ENCODE measurements around the gene CDPF1.

Gene CDPF1

GRCh38 chr22:46244771-46245170 lies 5.3 kb downstream of the CDPF1 start:
- Histone ChIP-seq H3K4me2 (ENCODE audit: low read length) (no peak overlapping the region), H3K79me2 (ENCODE audit: control insufficient read depth, insufficient read depth, low read length) (no peaks in the 10 kb centered on the region), H4K8ac (ENCODE audit: low read depth, low read length) (no peak overlapping the region), H3K27me3 (ENCODE audit: insufficient read depth, low read length, poor library complexity) (no peaks in the 10 kb centered on the region), H4K5ac (ENCODE audit: low read length) (no peak overlapping the region), H3K79me1 (ENCODE audit: low read length) (no peaks in the 10 kb centered on the region), H2BK5ac (ENCODE audit: low read length) (no peak overlapping the region), H3K4ac (ENCODE audit: low read depth, low read length) (no peak overlapping the region), H3K27ac (ENCODE audit: low read depth, low read length) (no peak overlapping the region), H2AK5ac (ENCODE audit: low read length) (no peak overlapping the region), H3K36me3 (ENCODE audit: control insufficient read depth, insufficient read depth, low read length) (no peaks in the 10 kb centered on the region), H3K23ac (ENCODE audit: low read length) (no peak overlapping the region), H3K56ac (ENCODE audit: low read length) (no peak overlapping the region), H3K9ac (ENCODE audit: low read length) (no peak overlapping the region), H3K18ac (ENCODE audit: low read length) (no peak overlapping the region), H2BK120ac (ENCODE audit: low read depth, low read length) (no peak overlapping the region), H2BK15ac (replicated peaks; ENCODE audit: low read depth) (no peak overlapping the region), H3K4me3 (ENCODE audit: low read length) (no peak overlapping the region), H3K4me1 (ENCODE audit: control insufficient read depth, low read depth, low read length) (no peaks in the 10 kb centered on the region)
- no peak for DNase-seq
- no CpG with 5 or more reads among the region's 9 CpGs for WGBS (ENCODE audit: extremely low coverage, insufficient coverage, low lambda C conversion rate)

GRCh38 chr22:46242076-46242475 lies 8.0 kb downstream of the CDPF1 start:
- Histone ChIP-seq H4K5ac (ENCODE audit: low read length) (no peak overlapping the region), H3K79me2 (ENCODE audit: control insufficient read depth, insufficient read depth, low read length) (no peaks in the 10 kb centered on the region), H3K27me3 (ENCODE audit: insufficient read depth, low read length, poor library complexity) (no peaks in the 10 kb centered on the region), H3K56ac (ENCODE audit: low read length) (no peak overlapping the region), H3K18ac (ENCODE audit: low read length) (no peak overlapping the region), H3K9ac (ENCODE audit: low read length) (no peak overlapping the region), H3K36me3 (ENCODE audit: control insufficient read depth, insufficient read depth, low read length) (no peaks in the 10 kb centered on the region), H2AK5ac (ENCODE audit: low read length) (no peak overlapping the region), H3K4me2 (ENCODE audit: low read length) (no peak overlapping the region), H3K27ac (ENCODE audit: low read depth, low read length) (no peak overlapping the region), H2BK5ac (ENCODE audit: low read length) (no peak overlapping the region), H3K23ac (ENCODE audit: low read length) (no peak overlapping the region), H3K4me1 (ENCODE audit: control insufficient read depth, low read depth, low read length) (no peaks in the 10 kb centered on the region), H3K4me3 (ENCODE audit: low read length) (no peak overlapping the region), H3K79me1 (ENCODE audit: low read length) (no peaks in the 10 kb centered on the region), H3K4ac (ENCODE audit: low read depth, low read length) (no peak overlapping the region), H4K8ac (ENCODE audit: low read depth, low read length) (no peak overlapping the region), H2BK120ac (ENCODE audit: low read depth, low read length) (no peak overlapping the region), H2BK15ac (replicated peaks; ENCODE audit: low read depth) (no peak overlapping the region)
- no CpG with 5 or more reads among the region's 10 CpGs for WGBS (ENCODE audit: extremely low coverage, insufficient coverage, low lambda C conversion rate)
- DNase-seq, result no peak

- Histone ChIP-seq H3K18ac (ENCODE audit: low read length) (no peak overlapping the region), H3K4ac (ENCODE audit: low read depth, low read length) (no peak overlapping the region), H3K9ac (ENCODE audit: low read length) (no peak overlapping the region), H3K27me3 (ENCODE audit: insufficient read depth, low read length, poor library complexity) (no peaks in the 10 kb centered on the region), H2AK5ac (ENCODE audit: low read length) (no peak overlapping the region), H4K8ac (ENCODE audit: low read depth, low read length) (no peak overlapping the region), H3K4me3 (ENCODE audit: low read length) (no peak overlapping the region), H3K79me1 (ENCODE audit: low read length) (no peaks in the 10 kb centered on the region), H3K79me2 (ENCODE audit: control insufficient read depth, insufficient read depth, low read length) (no peaks in the 10 kb centered on the region), H3K27ac (ENCODE audit: low read depth, low read length) (no peak overlapping the region), H3K23ac (ENCODE audit: low read length) (no peak overlapping the region), H3K56ac (ENCODE audit: low read length) (no peak overlapping the region), H4K5ac (ENCODE audit: low read length) (no peak overlapping the region), H3K36me3 (ENCODE audit: control insufficient read depth, insufficient read depth, low read length) (no peaks in the 10 kb centered on the region), H2BK15ac (replicated peaks; ENCODE audit: low read depth) (no peak overlapping the region), H3K4me2 (ENCODE audit: low read length) (no peak overlapping the region), H2BK120ac (ENCODE audit: low read depth, low read length) (no peak overlapping the region), H2BK5ac (ENCODE audit: low read length) (no peak overlapping the region), H3K4me1 (ENCODE audit: control insufficient read depth, low read depth, low read length) (no peaks in the 10 kb centered on the region)
- WGBS (ENCODE audit: extremely low coverage, insufficient coverage, low lambda C conversion rate), result no CpG with 5 or more reads among the region's 5 CpGs
- DNase-seq, result no peak
Observed at GRCh38 chr22:46241396-46242007, 8.6 kb downstream of the CDPF1 start.

- no peak overlapping the region for H2BK120ac ChIP-seq (ENCODE audit: low read depth, low read length)
- H3K4ac ChIP-seq (ENCODE audit: low read depth, low read length), result no peak overlapping the region
- H3K4me1 ChIP-seq (ENCODE audit: control insufficient read depth, low read depth, low read length), result no peaks in the 10 kb centered on the region
- no peaks in the 10 kb centered on the region for H3K79me2 ChIP-seq (ENCODE audit: control insufficient read depth, insufficient read depth, low read length)
- H3K27ac ChIP-seq (ENCODE audit: low read depth, low read length), result no peak overlapping the region
- H3K79me1 ChIP-seq (ENCODE audit: low read length), result no peaks in the 10 kb centered on the region
- H3K4me3 ChIP-seq (ENCODE audit: low read length), result no peak overlapping the region
- whole genome bisulfite sequencing (ENCODE audit: extremely low coverage, insufficient coverage, low lambda C conversion rate), result no CpG with 5 or more reads among the region's 7 CpGs
- H3K23ac ChIP-seq (ENCODE audit: low read length), result no peak overlapping the region
- no peak overlapping the region for H3K18ac ChIP-seq (ENCODE audit: low read length)
- no peak overlapping the region for H4K5ac ChIP-seq (ENCODE audit: low read length)
- no peak overlapping the region for H2BK15ac ChIP-seq (replicated peaks; ENCODE audit: low read depth)
- no peaks in the 10 kb centered on the region for H3K36me3 ChIP-seq (ENCODE audit: control insufficient read depth, insufficient read depth, low read length)
- H3K4me2 ChIP-seq (ENCODE audit: low read length), result no peak overlapping the region
- DNase-seq, result no peak
- H3K56ac ChIP-seq (ENCODE audit: low read length), result no peak overlapping the region
- H2AK5ac ChIP-seq (ENCODE audit: low read length), result no peak overlapping the region
- no peak overlapping the region for H2BK5ac ChIP-seq (ENCODE audit: low read length)
- no peak overlapping the region for H3K9ac ChIP-seq (ENCODE audit: low read length)
- H4K8ac ChIP-seq (ENCODE audit: low read depth, low read length), result no peak overlapping the region
- no peaks in the 10 kb centered on the region for H3K27me3 ChIP-seq (ENCODE audit: insufficient read depth, low read length, poor library complexity)
Observed at GRCh38 chr22:46240907-46241306, 9.2 kb downstream of the CDPF1 start.

GRCh38 chr22:46240506-46240905 lies 9.6 kb downstream of the CDPF1 start:
- H3K4me3 ChIP-seq (ENCODE audit: low read length), result no peak overlapping the region
- no peak overlapping the region for H4K8ac ChIP-seq (ENCODE audit: low read depth, low read length)
- no peak overlapping the region for H2BK5ac ChIP-seq (ENCODE audit: low read length)
- no peaks in the 10 kb centered on the region for H3K36me3 ChIP-seq (ENCODE audit: control insufficient read depth, insufficient read depth, low read length)
- no peak overlapping the region for H3K4ac ChIP-seq (ENCODE audit: low read depth, low read length)
- DNase-seq, result no peak
- no peaks in the 10 kb centered on the region for H3K4me1 ChIP-seq (ENCODE audit: control insufficient read depth, low read depth, low read length)
- no peak overlapping the region for H3K9ac ChIP-seq (ENCODE audit: low read length)
- no peak overlapping the region for H3K23ac ChIP-seq (ENCODE audit: low read length)
- WGBS (ENCODE audit: extremely low coverage, insufficient coverage, low lambda C conversion rate), result no CpG with 5 or more reads among the region's 6 CpGs
- no peak overlapping the region for H2BK120ac ChIP-seq (ENCODE audit: low read depth, low read length)
- no peak overlapping the region for H3K56ac ChIP-seq (ENCODE audit: low read length)
- no peaks in the 10 kb centered on the region for H3K79me2 ChIP-seq (ENCODE audit: control insufficient read depth, insufficient read depth, low read length)
- no peak overlapping the region for H2AK5ac ChIP-seq (ENCODE audit: low read length)
- H3K4me2 ChIP-seq (ENCODE audit: low read length), result no peak overlapping the region
- H3K27ac ChIP-seq (ENCODE audit: low read depth, low read length), result no peak overlapping the region
- H3K18ac ChIP-seq (ENCODE audit: low read length), result no peak overlapping the region
- H4K5ac ChIP-seq (ENCODE audit: low read length), result no peak overlapping the region
- H3K79me1 ChIP-seq (ENCODE audit: low read length), result no peaks in the 10 kb centered on the region
- H2BK15ac ChIP-seq (replicated peaks; ENCODE audit: low read depth), result no peak overlapping the region
- no peaks in the 10 kb centered on the region for H3K27me3 ChIP-seq (ENCODE audit: insufficient read depth, low read length, poor library complexity)

GRCh38 chr22:46240073-46240472 lies 10.0 kb downstream of the CDPF1 start:
- H3K36me3 ChIP-seq (ENCODE audit: control insufficient read depth, insufficient read depth, low read length), result no peaks in the 10 kb centered on the region

More at GRCh38 chr22:46240073-46240472, 10.0 kb downstream of the CDPF1 start:
- Histone ChIP-seq H3K4me1 (ENCODE audit: control insufficient read depth, low read depth, low read length) (no peaks in the 10 kb centered on the region), H3K79me2 (ENCODE audit: control insufficient read depth, insufficient read depth, low read length) (no peaks in the 10 kb centered on the region), H3K4me2 (ENCODE audit: low read length) (no peak overlapping the region), H3K27ac (ENCODE audit: low read depth, low read length) (no peak overlapping the region), H3K56ac (ENCODE audit: low read length) (no peak overlapping the region), H2BK120ac (ENCODE audit: low read depth, low read length) (no peak overlapping the region), H2BK5ac (ENCODE audit: low read length) (no peak overlapping the region), H4K5ac (ENCODE audit: low read length) (no peak overlapping the region), H2BK15ac (replicated peaks; ENCODE audit: low read depth) (no peak overlapping the region), H3K4me3 (ENCODE audit: low read length) (no peak overlapping the region), H3K18ac (ENCODE audit: low read length) (no peak overlapping the region), H3K4ac (ENCODE audit: low read depth, low read length) (no peak overlapping the region), H4K8ac (ENCODE audit: low read depth, low read length) (no peak overlapping the region), H3K23ac (ENCODE audit: low read length) (no peak overlapping the region), H3K79me1 (ENCODE audit: low read length) (no peaks in the 10 kb centered on the region), H3K27me3 (ENCODE audit: insufficient read depth, low read length, poor library complexity) (no peaks in the 10 kb centered on the region), H2AK5ac (ENCODE audit: low read length) (no peak overlapping the region), H3K9ac (ENCODE audit: low read length) (no peak overlapping the region)
- WGBS (ENCODE audit: extremely low coverage, insufficient coverage, low lambda C conversion rate), result no CpG with 5 or more reads among the region's 2 CpGs
- no peak for DNase-seq
